ENCODE data around the gene TXNDC8.

TXNDC8 gene

GRCh38 chr9:110336363-110336762 is 1.3 kb downstream of the TXNDC8 start:
- no peak for TF ChIP-seq GATA3 (IDR thresholded peaks at IDR 0.05; ENCODE audit: low read depth, low read length)
- TF ChIP-seq GATA2 (IDR thresholded peaks at IDR 0.05; ENCODE audit: low read depth, low read length): no peak

GRCh38 chr9:110334871-110335270 is 2.8 kb downstream of the TXNDC8 start:
- TF ChIP-seq GATA2 (IDR thresholded peaks at IDR 0.05; ENCODE audit: low read depth, low read length) (no peak), GATA3 (IDR thresholded peaks at IDR 0.05; ENCODE audit: low read depth, low read length) (no peak)

- no peak for TF ChIP-seq GATA3 (IDR thresholded peaks at IDR 0.05; ENCODE audit: low read depth, low read length)
- TF ChIP-seq GATA2 (IDR thresholded peaks at IDR 0.05; ENCODE audit: low read depth, low read length): no peak
Observed at GRCh38 chr9:110334183-110334582, 3.5 kb downstream of the TXNDC8 start.

- no peak for TF ChIP-seq GATA2 (IDR thresholded peaks at IDR 0.05; ENCODE audit: low read depth, low read length)
- TF ChIP-seq GATA3 (IDR thresholded peaks at IDR 0.05; ENCODE audit: low read depth, low read length): no peak
Observed at GRCh38 chr9:110332766-110333165, 4.9 kb downstream of the TXNDC8 start.

GRCh38 chr9:110330484-110331105 is 7.1 kb downstream of the TXNDC8 start:
- TF ChIP-seq GATA2 (IDR thresholded peaks at IDR 0.05; ENCODE audit: low read depth, low read length) (no peak), GATA3 (IDR thresholded peaks at IDR 0.05; ENCODE audit: low read depth, low read length) (no peak)

GRCh38 chr9:110329639-110330230 is 7.9 kb downstream of the TXNDC8 start:
- TF ChIP-seq GATA2 (IDR thresholded peaks at IDR 0.05; ENCODE audit: low read depth, low read length) (no peak), GATA3 (IDR thresholded peaks at IDR 0.05; ENCODE audit: low read depth, low read length) (no peak)

- no peak for TF ChIP-seq GATA2 (IDR thresholded peaks at IDR 0.05; ENCODE audit: low read depth, low read length)
- no peak for TF ChIP-seq GATA3 (IDR thresholded peaks at IDR 0.05; ENCODE audit: low read depth, low read length)
Observed at GRCh38 chr9:110328763-110329162, 8.9 kb downstream of the TXNDC8 start.

- TF ChIP-seq GATA3 (IDR thresholded peaks at IDR 0.05; ENCODE audit: low read depth, low read length): no peak
- TF ChIP-seq GATA2 (IDR thresholded peaks at IDR 0.05; ENCODE audit: low read depth, low read length): no peak
Observed at GRCh38 chr9:110327716-110328115, 9.9 kb downstream of the TXNDC8 start.

- TF ChIP-seq GATA3 (IDR thresholded peaks at IDR 0.05; ENCODE audit: low read depth, low read length): no peak
- TF ChIP-seq GATA2 (IDR thresholded peaks at IDR 0.05; ENCODE audit: low read depth, low read length): no peak
Observed at GRCh38 chr9:110323818-110324217, 13.8 kb downstream of the TXNDC8 start.

- no peak for TF ChIP-seq GATA2 (IDR thresholded peaks at IDR 0.05; ENCODE audit: low read depth, low read length)
- TF ChIP-seq GATA3 (IDR thresholded peaks at IDR 0.05; ENCODE audit: low read depth, low read length): no peak
Observed at GRCh38 chr9:110320651-110321445, 16.8 kb downstream of the TXNDC8 start.

GRCh38 chr9:110319781-110320492 is 17.7 kb downstream of the TXNDC8 start:
- TF ChIP-seq GATA3 (IDR thresholded peaks at IDR 0.05; ENCODE audit: low read depth, low read length) (no peak), GATA2 (IDR thresholded peaks at IDR 0.05; ENCODE audit: low read depth, low read length) (no peak)

GRCh38 chr9:110317911-110318310 is 19.8 kb downstream of the TXNDC8 start:
- TF ChIP-seq GATA3 (IDR thresholded peaks at IDR 0.05; ENCODE audit: low read depth, low read length) (no peak), GATA2 (IDR thresholded peaks at IDR 0.05; ENCODE audit: low read depth, low read length) (no peak)

- TF ChIP-seq GATA3 (IDR thresholded peaks at IDR 0.05; ENCODE audit: low read depth, low read length): no peak
- TF ChIP-seq GATA2 (IDR thresholded peaks at IDR 0.05; ENCODE audit: low read depth, low read length): no peak
Observed at GRCh38 chr9:110316261-110317075, 21.2 kb downstream of the TXNDC8 start.

Data from SH-SY5Y (cell line).